Neutrophil (primary cell): ENCODE data around the gene BMPER.

Source experiments
- H3K27ac ChIP-seq: fragments of 200-600 bp; sonication (generic); 2 replicates; pipeline ENCODE4 v1.5.1; 2016; ENCODE audit warnings: mild to moderate bottlenecking, moderate library complexity
- H3K27me3 ChIP-seq: fragments of 200-600 bp; sonication (generic); 2 replicates; pipeline ENCODE4 v1.6.0; 2016; ENCODE audit warnings: mild to moderate bottlenecking
- H3K36me3 ChIP-seq: fragments of 200-600 bp; sonication (generic); 2 replicates; pipeline ENCODE4 v1.5.1; 2017
- H3K4me1 ChIP-seq, 2 experiments: fragments of 200-600 bp in 1 of 2; sonication (generic) in 1 of 2; 1 replicate in 1 of 2; 2 replicates in 1 of 2; pipeline versions ENCODE4 v1.5.1 to v1.6.1; 2013 to 2016; ENCODE audit warnings: low read depth in 1 of 2, low read length in 1 of 2, mild to moderate bottlenecking in 1 of 2, moderate library complexity in 1 of 2; ENCODE audit not compliant: control insufficient read depth in 1 of 2, insufficient read depth in 1 of 2
- H3K4me3 ChIP-seq, 2 experiments: fragments of 200-600 bp in 1 of 2; sonication (generic) in 1 of 2; 1 replicate in 1 of 2; 2 replicates in 1 of 2; pipeline ENCODE4 v1.5.1; 2013 to 2016; ENCODE audit warnings: low read depth in 1 of 2, low read length in 1 of 2, mild to moderate bottlenecking in 1 of 2, moderate library complexity in 1 of 2
- H3K9me3 ChIP-seq: fragments of 200-600 bp; sonication (generic); 2 replicates; pipeline ENCODE4 v1.5.1; 2016
- CTCF ChIP-seq: fragments of 200-600 bp; sonication (generic); IDR thresholded peaks from 2 replicates; pipeline ENCODE4 v1.5.1; 2016; ENCODE audit warnings: antibody characterized with exemption

Gene BMPER

GRCh38 chr7:34160261-34160752 is 255.0 kb downstream of the BMPER start:
- H3K27ac ChIP-seq: no peak overlapping the region
- H3K4me3 ChIP-seq: no peak overlapping the region
- H3K9me3 ChIP-seq: no peaks in the 10 kb centered on the region
- H3K27me3 ChIP-seq: no peaks in the 10 kb centered on the region
- H3K4me1 ChIP-seq: no peaks in the 10 kb centered on the region
- no peaks in the 10 kb centered on the region for H3K36me3 ChIP-seq
- no peak for TF ChIP-seq CTCF

- Histone ChIP-seq H3K4me3 (no peak overlapping the region), H3K4me1 (no peaks in the 10 kb centered on the region), H3K27me3 (no peaks in the 10 kb centered on the region), H3K36me3 (no peaks in the 10 kb centered on the region), H3K27ac (no peak overlapping the region), H3K9me3 (no peaks in the 10 kb centered on the region)
- TF ChIP-seq CTCF: no peak
Observed at GRCh38 chr7:34162027-34162565, 256.8 kb downstream of the BMPER start.

DNA sequence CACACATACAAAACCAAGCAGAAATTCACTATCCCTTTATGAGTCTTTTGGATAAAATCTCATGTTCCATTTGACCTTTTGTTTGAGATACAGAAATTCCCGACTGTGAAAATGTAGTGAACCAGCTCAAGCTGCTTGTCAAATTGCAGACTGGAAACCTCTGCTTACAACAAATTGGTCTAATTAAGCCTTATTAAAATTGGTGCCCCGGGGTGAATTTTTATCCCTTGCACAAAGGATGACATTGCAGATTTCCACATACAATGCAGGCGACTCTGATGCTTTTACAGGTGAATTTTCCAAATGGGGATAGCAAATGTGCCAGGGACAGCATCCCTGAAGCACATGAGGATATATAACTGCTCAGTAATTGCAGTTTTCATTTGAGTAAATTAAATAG is 257.3 kb downstream of the BMPER start:
- Histone ChIP-seq H3K27me3 (no peaks in the 10 kb centered on the region), H3K4me3 (no peak overlapping the region), H3K9me3 (no peaks in the 10 kb centered on the region), H3K36me3 (no peaks in the 10 kb centered on the region), H3K4me1 (no peaks in the 10 kb centered on the region), H3K27ac (no peak overlapping the region)
- TF ChIP-seq CTCF: no peak

- Histone ChIP-seq H3K4me1 (no peaks in the 10 kb centered on the region), H3K36me3 (no peaks in the 10 kb centered on the region), H3K4me3 (no peak overlapping the region), H3K27ac (no peak overlapping the region), H3K9me3 (no peaks in the 10 kb centered on the region), H3K27me3 (no peaks in the 10 kb centered on the region)
- no peak for TF ChIP-seq CTCF
Observed at GRCh38 chr7:34163956-34164355, 258.6 kb downstream of the BMPER start.

GRCh38 chr7:34165466-34165865 is 260.1 kb downstream of the BMPER start:
- no peak overlapping the region for H3K4me3 ChIP-seq
- no peak for TF ChIP-seq CTCF
- no peak overlapping the region for H3K27ac ChIP-seq
- H3K36me3 ChIP-seq: no peaks in the 10 kb centered on the region
- no peaks in the 10 kb centered on the region for H3K4me1 ChIP-seq
- H3K27me3 ChIP-seq: no peaks in the 10 kb centered on the region
- H3K9me3 ChIP-seq: no peaks in the 10 kb centered on the region
